Activated CD4-positive, CD25-positive, alpha-beta regulatory T cell (primary cell): ENCODE data around the gene IL34.

Source experiments
- DNase-seq, 4 experiments: peaks; one replicate each; lab custom pipeline; 2025; lab: John Stamatoyannopoulos, UW

Gene IL34

DNA sequence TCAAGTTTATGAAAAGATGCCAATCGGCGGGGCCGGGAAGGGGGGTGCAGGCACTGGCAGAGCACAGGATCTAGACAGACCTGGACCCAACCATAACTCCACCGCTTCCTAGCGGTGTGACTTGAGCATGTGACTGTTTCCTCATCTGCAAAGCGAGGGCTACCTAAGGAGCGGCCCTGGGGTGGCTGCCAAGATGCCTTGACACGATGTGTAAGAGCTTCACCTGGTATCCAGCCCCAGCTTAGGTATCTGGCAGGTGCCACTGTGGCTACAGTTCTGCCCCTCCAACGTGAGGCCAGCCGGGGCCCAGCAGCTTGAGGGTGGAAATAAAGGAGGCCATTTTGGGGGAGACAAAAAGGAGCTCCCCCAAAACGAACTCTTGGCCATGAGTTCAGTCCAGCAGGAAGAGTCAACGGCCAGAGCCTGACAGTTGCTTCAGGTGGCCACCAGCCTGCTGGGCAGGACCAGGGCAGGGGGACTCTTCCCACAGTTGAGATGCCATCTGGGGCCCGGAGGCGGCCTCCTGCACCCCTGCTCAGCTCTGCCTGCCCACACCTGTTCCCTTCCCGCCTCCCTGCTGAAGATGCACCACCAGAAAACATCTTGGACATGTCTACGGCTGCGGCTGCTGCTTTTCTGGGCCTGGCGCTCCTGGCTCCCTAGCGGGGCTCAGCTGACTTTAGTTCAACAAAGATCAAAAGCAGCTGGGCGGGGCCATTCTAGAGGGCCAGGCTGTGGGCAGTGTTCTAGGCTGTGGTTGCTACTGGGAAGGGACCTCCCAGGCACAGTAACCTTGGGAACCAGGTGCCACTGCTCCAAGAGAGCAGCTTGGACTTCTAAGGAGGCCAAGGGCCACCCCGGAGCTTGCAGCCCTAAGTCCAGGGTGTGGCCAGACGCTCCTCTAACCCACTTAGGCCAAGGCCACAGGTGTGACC lies 42.9 kb downstream of the IL34 start:
- DNase-seq = no peak

DNA sequence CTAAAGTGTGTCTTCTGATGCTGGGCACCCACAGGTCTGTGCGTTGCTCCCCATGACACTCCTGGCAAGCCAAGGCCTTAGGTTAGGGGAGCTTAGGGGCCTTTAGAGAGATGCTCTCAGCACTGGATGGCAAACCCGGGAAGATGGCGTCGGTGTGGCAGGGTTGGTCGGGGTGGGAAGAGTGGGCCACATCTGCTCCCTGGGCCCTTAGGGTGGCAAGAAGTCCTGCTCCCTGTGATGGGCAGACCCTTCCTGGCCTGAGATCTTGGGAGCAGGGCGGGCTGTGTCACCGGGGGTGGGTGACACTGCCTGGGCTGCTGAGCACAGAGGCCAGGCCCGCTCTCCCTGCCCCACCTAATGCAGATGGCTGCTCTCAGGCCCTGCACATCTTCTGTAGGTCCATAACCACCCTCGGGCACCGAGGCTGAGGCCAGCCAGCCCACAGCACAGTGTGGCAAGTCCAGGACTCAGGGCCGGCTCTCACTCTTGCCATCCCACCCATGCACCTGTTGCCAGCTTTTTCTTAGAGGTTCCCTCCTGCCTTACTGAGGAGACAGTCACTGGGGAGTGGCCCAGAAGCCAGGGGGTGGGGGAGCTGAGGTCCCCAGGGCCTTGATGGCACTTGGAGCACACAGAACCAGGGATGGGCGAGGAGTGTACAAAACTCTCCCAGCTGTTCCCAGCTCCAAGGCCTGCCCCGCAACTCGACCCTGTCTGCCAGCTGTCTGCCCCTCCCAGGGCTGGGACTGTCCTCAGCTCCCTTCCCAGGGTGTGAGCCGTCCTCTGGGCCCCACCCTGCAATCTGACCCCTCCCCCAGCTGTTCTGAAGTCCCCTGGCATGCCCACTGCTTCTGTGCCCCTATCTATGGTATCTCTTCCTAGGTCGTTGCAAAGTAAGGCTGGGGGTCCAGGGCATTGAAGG lies 43.9 kb downstream of the IL34 start:
- no peak for DNase-seq

DNA sequence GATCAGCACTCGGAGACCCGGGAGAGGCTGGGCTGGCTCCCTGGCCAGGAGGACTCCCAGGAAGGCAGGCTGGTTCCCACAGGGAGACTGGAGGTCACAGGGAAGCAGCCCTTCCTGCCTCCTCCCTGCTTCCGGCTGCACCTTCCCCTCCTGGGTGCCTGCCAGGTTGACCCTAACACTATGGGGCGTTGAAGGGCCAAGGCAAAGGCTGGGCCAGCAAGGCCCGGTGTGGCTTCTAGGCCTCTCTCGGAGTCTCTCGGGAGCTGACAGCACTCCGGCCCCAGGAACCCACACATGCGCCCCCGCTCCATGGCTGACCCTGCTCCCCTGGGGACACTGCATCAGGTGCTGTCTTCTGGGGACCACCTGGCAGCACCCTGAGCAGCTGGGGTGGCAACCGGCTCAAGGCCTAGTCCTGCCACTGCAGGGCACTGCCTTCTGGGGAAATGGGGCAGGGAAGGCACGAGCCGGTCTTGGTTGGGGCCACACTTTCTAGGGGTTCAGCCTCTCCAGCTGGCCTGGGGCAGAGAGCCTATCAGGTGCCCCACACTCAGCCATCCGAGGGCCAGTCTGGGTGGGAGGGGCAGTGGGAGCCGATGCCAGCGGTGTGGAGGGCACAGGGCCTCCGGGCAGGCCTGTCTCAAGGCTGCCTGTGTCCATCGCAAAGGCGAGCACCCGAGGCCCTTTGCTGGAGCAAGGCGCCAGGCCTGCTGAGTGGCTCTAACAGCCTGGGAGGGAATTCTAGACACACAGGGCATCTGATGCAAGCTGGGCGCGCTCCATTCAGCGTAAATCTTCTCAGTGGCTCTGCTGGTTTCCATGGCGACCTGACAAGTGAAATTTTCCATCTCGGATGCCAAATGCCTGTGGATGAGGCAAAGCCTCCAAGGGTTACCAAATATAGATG lies 45.1 kb downstream of the IL34 start:
- DNase-seq = no peak

DNA sequence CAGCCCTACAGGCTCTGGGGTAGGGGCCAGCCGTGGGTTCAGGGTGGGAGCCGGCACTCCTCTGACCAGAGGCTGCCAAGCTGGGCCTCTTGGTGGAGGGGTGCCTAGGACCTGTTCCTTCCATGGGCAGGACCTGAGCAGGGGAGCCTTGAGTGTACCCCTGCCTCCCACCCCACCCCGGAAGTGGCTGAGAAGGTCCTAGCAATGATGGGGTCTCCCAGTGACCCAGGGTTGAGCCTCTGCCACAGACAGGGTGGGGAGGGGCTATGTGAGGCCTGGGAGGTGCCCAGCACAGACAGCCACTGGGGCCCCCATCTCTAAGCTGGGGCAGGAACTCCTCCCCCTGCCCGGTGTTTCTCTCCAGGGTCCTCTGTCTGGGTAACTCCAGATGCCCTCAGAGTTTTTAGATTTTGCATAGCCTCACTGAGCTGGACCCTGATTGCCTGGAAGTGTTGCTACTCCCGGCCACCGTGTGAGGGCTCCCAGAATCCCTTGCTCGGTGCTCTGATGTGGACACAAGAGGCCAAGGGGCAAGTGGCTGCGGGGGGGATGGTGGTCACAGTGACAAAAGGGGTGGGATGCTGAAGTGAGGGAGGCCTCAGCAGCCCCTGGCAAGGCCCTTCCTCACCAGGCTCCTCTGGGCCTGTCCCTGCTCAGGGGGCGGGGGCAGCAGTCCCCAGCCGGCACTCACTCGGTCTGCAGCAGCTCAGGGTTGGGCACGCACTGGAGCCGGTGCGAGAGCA lies 45.9 kb downstream of the IL34 start:
- DNase-seq = no peak

DNA sequence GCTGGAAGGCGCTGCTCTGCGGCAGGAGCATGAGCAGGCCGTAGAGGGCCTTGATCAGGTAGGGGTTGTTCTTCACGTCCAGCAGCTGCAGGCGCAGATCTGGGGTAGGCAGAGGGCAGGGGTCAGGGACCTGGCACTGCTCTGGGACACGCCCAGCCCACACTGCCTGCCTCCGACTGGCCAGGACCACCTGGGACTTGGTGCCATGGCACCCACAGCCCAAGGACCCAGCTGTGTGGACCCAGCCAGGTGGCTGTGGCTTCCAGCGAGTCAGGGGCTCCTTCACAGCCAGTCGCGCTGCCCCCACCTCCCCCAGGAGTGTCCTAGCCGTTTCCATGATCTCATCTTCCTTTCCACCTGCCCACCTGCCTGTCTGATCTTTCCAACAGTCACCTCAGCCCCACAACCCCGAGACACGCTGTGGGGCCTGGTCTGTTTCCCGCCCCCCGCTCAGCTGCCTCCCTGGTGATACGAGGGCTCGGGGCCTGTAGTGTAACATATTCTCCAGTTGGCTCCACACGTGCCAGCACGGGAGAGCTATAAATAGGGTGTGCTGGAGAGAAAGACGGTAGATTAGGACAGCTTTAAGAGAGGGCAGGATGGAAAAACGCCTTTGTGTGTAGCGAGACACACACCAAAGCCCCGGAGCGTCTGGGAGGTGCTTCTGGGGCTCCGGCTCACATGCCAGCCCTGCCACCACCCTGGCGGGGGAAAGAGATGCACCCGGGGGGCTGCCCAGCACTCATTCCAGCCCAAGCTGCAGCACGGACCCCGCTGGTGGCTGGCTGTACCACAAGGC lies 46.7 kb downstream of the IL34 start:
- DNase-seq = no peak

DNA sequence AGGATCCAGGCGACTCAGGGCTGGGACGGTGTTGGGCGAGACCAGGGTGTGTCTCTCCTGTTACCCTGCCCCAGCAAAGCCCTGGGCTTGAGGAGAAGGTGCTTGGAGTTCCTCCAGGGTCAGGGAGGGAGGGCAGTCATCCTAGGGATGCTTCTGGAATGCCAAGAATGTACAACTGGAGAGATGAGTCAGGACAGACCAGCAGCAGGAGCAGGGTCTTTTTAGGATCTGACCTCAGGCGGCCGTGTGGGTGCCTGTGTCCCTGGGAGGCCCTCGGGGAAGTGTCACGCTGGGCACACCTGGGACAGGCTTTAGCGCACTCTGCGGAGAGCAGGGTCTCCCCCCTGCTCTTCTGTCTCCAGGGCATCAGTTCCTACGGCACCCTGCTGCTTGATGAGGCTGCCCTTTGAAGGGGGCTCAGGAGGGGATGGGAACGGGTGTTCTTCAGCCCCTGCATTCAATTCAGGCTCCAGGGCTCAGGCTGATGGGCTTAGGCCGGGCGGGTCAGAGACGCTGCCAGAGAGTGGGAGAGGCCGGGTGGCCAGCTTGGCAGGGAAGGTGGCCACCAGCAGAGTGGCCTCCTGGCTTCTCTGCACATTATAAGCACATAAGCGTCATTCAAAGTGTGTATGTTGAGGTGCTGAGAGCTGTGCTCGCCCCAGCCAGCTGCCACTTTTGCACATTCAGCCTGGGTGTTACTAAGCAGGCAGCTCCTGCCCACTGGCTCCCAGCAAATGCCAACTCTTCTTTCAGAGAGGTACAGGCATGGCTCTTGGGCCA lies 47.9 kb downstream of the IL34 start:
- DNase-seq = no peak

DNA sequence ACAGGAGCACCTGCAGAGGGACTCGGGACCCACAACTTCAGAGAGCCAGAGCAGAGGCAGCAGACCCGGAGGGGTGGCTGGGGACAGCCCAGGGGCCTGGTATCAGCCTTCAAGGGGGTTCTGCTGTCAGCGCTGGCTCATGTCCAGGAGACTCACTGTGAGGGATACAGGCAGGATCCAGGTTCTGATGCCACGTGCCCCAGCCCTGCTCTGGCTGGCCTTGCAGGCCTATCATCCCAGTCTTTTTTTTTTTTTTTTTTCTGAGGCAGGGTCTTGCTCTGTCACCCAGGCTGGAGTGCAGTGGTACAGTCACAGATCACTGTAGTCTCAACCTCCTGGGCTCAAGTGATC lies 48.5 kb downstream of the IL34 start:
- no peak for DNase-seq

DNA sequence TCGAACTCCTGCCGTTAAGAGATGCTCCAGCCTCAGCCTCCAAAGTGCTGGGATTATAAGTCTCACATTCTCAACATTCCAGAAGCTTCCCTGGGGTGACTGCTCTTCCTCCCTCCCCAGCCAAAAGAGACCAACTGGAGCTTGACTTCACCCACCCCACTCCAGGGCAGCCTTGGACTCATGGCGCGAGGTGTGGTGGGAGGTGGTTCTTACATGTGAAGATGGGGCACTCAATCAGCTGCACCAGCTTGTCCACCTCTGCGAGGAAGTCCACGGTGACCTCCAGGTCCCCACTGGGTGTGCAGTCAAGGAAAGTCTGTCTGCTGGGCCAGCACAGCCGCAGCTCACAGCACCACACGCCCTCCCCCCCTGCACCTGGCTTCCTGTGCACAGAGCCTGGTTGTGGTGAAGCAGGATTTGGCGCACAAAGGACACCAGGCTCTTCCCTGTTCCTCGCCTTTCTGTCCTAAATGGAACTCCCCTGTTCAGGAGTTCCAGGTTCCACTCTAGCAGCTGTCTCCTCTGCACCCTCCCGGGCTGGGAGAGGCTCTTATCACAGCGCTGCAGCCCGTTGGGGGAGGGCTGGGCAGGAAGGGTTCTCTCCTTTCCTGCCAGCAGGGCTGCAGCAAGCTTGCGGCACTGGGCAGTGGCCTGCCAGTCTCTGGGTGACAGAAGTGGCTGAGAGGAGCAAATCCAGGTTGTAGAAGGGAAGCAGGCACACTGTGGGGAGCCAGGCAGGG lies 49.1 kb downstream of the IL34 start:
- no peak for DNase-seq

DNA sequence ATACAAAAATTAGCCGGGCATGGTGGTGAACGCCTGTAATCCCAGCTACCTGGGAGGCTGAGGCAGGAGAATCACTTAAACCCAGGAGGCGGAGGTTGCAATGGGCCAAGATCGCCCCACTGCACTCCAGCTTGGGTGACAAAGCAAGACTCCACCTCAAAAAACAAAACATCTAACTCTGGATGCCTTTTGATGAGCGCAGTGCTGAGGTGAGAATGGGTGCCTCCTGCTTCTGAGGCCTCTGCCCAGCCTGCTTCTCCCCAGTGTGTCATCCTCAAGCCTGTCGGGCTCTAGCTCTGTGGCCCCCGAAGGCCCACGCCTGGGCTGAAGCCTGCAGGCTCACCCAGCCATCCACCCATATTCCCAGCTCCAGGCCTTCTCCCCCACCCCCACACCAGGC lies 50.0 kb downstream of the IL34 start:
- DNase-seq = no peak

DNA sequence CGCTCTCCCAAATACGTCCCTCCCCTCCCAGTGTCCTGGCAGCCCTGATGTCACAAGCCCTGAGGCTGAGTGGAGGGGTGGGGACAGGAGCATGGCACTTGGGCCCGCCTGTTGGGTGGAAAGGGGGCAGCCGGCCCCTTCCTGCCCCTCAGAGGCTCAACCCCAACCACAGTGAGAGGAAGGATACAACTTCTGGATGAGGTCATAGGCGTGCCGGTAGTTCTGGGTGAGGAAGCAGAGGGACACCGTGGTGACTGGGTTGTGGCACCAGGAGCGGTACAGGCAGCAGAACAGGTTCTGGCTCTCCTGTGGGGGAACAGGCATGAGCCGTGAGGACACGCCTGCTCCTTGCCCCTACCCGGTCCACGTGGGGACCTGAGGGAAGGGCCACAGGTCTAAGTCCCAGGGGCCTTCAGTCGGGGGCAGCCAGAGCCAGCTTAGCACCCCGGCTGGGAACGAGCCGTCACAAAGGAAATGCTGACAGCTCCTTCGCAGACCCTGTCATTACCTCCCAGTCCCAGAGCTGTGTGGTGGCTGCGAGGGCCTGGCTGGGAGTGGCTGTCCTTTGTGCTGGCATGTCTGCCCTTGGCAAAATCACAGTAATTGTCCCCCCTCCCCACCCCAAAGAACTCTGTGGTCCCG lies 50.7 kb downstream of the IL34 start:
- no peak for DNase-seq

DNA sequence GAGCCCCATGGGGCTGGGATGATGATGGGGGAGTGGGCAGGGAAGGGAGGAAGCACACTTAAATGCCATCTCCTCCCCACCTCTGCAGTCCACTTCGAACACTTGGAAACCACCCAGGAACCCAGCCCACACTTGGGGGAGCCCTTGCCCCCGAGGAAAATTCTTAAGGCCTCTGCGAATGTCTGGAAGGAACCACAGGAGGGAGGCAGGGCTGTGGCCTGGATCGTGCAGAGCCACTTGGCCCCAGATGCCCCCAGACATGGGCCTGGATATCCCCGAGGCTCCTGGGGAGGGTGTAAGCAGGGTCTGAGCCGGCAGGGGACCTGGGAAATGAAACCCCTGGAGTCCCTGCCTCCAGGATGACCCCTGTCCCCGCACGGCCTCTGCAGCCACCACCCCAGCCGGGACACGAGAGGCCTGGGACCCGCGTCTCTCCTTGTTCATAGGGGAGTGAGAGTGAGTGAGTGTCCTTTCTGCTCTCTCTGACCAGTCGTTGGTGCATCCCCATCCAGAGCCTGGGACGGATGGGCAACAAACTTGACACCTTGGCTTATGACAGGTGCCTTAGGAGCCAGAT lies 51.3 kb downstream of the IL34 start:
- no peak for DNase-seq

DNA sequence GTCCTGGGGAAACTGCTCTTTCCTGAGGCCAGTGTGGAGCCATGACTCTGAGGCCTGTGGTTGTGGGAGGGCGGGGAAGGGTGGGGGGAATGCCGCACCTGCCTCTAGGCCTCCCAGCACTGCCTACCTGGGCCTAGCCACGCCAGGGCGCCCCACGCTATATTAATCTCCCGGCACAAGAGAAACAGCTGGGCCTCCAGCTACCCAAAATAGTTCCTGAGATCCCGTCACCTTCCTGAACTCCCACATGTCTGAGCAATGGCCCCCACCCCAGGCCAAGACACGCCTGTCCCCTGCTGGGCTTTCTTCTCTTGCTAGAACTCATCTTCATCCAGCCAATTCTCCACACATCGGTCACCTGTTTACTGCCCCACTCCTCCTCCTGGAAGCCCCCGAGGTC lies 52.5 kb downstream of the IL34 start:
- DNase-seq = no peak

DNA sequence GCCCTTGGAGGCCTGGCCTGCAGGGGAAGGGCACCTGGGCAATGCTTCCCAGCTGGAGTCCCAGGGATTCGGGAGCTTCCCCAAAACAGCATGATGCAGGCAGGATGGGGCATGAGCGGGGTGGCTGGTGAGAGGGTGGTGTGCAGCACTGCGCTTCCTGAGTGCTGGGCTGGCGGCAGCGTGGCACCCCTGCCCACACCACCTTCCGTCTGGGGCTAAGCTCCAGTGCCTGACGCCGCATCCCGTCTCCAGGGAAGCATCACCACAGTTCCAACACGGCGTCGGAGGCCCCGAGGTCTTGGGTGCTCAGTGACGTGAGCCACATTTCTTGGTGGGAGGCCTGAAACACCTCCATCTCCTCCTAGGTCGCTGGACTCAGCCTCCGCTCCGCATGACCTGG lies 53.3 kb downstream of the IL34 start:
- DNase-seq = no peak

DNA sequence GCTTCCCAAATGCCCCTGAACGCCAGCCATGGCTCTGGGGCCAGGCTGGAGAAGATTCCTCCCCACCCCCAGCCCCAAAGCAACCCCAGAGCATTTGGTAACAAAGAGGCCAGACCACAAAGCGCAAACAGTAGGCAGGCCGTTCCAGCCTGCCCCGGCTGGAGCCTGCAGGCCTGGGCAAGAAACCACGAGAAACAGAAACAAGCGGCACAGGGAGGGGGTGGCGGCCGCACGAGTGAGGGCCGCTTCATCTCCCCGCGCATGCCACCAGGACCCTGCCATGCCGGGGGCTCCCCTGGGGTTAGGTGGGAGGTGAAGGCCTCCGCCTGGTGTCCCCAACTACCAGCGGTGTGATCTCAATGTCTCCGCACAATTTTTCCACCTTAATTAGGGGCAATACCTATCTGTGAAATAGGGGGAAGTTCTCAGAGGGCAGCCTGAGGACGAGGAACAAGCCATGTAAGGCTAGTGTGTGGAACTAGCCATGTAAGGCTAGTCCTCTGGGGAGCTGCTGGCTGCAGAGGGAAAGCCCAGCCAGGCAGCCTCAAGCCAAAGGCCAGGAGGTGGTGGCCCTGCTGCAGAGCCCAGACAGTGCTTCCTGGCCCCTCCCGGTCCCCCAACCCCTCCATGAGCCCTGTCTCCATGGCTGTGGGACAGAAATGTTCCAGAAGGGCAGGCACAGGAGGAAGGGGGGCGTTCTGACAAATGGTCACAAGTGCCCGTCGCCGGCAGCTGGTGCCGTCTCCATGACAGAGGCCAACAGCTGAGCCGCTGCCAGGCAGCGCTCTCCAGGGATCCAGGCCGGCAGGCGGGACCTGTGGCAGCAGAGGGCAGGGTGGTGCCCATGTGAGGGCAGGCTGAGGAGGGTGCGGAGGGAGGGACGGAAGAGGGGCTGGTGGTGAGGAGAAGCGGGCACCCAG lies 54.0 kb downstream of the IL34 start:
- no peak for DNase-seq

DNA sequence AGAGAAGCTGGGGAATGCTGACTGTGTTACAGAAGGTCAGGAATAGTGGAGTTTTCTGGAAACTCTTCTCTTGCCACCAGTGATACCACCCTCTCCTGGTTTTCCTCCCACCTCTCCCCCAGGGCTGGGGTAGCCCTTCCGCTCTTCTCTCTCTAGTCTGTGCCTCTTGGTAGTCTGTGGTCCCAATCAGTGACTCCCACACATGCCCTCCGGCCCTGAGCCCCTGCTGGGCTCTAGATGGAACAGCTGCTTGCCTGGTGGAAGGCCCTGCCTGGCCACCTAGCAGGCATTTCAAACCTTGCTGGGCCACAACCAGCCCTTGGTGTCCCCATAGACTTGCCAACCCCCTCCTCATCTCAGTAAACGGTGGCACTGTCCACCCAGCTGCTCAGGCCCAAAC lies 54.7 kb downstream of the IL34 start:
- DNase-seq = no peak

DNA sequence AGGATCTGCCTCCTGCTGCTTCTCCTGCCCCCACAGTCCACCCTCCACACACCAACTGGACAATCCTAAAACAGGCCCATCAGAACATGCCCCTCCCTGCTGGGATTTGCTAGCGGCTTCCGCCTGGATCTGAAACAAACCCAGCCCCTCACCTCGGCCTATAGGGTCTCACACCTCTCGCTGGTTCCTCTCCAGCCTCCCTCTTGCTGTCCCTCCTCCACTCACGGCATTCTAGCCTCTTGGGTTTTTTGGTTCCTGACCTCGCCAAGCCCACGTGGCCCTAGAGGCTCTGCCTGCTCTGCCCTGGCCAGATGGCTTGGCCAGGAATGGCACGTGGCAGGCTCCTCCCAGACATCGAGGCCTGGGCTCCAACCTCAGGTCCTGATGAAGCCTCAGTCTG lies 55.2 kb downstream of the IL34 start:
- DNase-seq = no peak

DNA sequence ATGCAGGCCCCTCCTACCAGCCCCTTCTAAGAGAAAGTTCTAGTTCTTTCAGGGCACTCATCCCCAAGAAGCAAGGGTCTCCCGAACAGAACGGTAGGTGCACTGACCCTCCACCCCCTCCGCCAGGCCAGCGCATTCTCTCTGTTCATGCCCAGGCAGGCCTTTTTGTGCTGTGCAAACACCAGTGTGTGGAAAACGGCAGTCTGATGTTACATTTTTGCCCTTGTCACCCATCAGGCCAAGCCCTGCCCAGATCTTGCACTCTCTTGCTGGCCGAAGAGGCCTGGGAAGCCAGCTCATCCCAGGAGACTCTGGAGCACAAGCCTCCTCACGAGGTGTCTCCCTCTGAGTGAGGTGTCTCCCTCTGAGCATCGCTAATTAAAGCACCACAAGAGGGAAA lies 55.6 kb downstream of the IL34 start:
- DNase-seq = no peak
